Muscle of back (tissue), 11 donors: ENCODE data around the gene DLG1. TPM values are rescaled to one million over a fixed set of nuclear protein-coding genes. Genes with fewer than 3 reads are reported as not detected.

Experiments used
- DNase-seq, 3 donors: peaks; one replicate each; pipeline versions ENCODE4 v3.0.0 to v3.0.0-alpha.2; 2013
- polyA plus RNA-seq, 10 donors: library from polyadenylated mRNA; unstranded; fragments of 120-200 nt; gene quantifications; one replicate each; pipeline ENCODE4 v1.2.1, GENCODE V29; 2013; ENCODE audit not compliant: insufficient read length in 10 of 10

DLG1 gene
- polyA plus RNA-seq, 10 donors: 35.0 to 52.9 (median 44.6) TPM

- DNase-seq: no peak
Observed at GRCh38 chr3:197015790-197016736, 282.3 kb downstream of the DLG1 start.

DNA sequence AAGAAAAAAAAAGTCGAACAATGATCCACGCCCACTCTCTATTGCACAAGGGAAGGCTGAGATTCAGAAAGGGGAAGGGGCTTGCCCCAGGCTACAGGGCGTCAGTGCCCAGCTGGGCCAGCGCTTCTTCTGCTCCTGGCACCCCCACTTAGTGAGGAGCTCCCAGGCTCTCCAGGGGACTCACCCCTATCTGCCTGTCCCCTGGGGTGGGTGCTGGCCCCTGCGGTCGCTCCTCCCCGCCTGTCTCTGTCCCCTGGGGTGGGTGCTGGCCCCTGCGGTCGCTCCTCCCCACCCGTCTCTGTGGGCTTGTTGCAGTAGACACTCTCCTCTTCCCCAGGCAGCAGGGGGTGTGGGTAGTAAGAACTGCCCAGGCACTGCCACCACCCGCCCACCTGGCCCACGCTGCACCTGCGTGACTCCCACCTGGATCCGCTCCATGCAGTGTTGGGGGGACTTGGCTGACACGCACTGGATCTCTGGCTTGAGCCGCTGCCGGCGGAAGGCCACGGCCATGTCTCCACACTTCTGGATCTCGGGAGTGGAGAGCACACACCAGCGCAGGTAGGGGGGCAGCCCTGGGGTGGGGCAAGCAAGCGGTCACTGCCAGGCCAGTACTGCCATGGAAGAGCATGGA is 283.4 kb downstream of the DLG1 start:
- no peak for DNase-seq

DNA sequence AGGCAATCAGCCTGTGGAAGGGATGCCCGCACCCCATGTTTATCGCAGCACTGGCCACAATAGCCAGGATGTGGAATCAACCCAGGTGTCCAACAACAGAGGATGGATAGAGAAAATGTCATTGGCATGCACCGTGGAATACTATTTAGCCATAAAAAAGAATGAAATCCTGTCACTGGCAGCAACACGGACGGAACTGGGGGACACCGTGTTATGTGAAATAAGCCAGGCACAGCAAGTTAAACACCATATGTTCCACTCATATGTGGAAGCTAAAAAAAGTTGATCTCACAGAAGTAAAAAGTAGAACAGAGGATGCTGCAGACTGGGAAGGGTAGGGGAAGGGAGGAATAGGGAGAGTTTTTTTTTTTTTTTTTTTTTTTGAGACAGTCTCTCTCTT is 284.4 kb downstream of the DLG1 start:
- no peak for DNase-seq

DNA sequence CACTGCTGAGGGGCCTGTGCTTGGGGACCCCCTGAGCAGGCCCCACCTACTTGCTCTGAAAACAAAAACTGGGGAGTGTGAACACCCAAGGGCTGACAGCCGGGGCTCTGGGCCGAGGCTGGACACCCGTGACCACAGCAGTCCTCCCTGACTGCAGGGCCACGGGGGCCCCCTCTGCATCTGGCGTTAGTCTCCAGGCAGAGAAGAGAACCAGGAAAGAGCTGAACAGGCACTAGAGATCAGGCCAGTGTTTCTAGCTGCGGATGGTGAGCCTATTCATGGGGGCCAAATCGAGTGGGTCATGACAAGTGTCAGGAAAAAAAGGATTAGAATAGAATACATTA is 285.9 kb downstream of the DLG1 start:
- DNase-seq: no peak

DNA sequence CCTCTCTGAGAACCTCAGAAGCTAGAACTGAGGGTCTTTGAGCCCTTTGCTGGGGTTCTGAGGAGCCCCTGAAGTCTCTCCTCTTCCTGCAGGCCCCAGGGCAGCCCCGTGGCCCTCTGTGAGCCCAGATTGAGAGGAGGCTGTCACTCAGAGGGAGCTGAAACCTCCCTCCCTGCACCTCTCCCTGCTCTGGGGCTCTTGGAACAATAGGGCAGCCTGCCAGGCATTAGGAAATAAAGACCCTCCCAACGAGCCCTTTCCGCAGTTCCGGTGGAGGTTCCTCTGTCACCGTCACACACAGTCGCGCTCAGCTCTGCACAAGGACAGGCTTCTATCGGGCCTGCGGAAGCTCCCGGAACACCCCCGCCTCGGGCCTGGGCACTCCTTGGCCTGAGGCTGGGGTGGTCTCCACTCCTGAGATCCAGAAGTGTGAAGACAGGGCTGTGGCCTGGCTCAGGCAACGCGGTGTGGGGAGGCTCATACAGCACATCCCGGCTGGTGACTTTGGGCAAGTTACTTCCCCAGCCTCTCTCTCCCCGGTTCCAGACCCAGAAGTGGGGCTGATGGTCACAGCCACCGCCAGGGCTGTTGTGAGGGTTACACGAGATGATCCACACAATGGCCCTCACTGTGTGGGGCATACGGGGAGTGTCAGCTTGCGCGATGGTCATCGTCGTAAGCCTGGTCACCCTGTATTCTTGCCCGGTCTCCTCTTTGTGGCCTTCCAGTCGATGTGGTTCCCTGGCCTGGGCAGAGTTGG is 286.5 kb downstream of the DLG1 start:
- DNase-seq: no peak

GRCh38 chr3:197010556-197011351 is 287.7 kb downstream of the DLG1 start:
- DNase-seq: no peak

GRCh38 chr3:197009532-197010019 is 288.8 kb downstream of the DLG1 start:
- DNase-seq: no peak

- DNase-seq: no peak
Observed at GRCh38 chr3:197008436-197009209, 289.8 kb downstream of the DLG1 start.

GRCh38 chr3:197007953-197008352 is 290.5 kb downstream of the DLG1 start:
- no peak for DNase-seq

DNA sequence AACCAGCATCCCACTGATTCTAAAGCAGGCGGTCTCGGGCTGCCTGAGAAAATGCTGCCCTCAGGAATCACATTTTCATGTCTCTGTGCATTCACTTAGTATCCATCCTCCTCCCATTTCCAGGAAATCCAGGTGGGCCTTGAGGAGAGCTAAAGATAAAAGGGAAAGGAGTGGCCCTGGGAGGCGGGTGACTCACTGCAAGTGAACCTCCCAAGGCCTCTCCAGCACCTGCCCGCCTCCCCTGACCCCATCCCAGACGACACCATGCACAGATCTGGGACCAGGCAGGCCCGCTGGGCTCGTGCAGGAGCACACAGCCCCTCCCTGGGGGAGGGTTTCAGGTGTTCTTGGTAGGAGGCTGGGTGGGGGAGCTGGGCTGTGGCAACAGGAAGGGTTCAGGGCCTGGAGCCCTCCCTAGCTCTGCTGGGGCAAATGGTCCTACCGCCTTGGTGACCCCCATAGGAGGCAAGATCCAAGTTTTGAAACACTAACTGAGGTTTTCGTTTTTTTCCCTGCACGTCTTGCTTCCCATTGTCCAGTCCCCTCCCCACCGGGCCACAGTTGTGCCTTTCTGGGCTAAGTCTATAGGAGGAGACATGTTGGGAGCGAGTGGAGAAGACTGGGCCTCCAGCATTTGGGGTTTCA is 291.0 kb downstream of the DLG1 start:
- DNase-seq: no peak

GRCh38 chr3:197006860-197007259 is 291.6 kb downstream of the DLG1 start:
- no peak for DNase-seq

DNA sequence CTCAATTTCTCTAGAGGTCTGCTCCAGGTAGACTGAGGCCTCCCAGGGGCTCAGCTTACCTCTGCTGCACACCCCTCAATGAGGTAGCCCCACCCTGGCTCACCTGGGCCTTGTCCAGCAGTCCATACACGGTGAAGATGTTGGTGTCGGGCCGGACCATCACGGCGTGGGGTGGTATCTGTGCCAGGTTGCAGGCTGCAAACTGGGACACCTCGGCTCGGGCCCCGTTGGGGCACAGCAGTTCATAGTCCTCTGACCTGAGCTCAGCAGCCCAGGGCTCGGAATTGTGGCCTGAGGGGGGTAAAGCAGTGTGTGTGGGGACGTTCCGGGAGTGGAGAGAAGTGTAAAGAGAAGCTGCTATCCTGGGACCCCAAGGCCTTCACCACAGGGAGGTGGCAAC is 292.0 kb downstream of the DLG1 start:
- no peak for DNase-seq

GRCh38 chr3:197003461-197004385 is 294.7 kb downstream of the DLG1 start:
- DNase-seq: peak in 1 of 3 donors; percentile 68

DNA sequence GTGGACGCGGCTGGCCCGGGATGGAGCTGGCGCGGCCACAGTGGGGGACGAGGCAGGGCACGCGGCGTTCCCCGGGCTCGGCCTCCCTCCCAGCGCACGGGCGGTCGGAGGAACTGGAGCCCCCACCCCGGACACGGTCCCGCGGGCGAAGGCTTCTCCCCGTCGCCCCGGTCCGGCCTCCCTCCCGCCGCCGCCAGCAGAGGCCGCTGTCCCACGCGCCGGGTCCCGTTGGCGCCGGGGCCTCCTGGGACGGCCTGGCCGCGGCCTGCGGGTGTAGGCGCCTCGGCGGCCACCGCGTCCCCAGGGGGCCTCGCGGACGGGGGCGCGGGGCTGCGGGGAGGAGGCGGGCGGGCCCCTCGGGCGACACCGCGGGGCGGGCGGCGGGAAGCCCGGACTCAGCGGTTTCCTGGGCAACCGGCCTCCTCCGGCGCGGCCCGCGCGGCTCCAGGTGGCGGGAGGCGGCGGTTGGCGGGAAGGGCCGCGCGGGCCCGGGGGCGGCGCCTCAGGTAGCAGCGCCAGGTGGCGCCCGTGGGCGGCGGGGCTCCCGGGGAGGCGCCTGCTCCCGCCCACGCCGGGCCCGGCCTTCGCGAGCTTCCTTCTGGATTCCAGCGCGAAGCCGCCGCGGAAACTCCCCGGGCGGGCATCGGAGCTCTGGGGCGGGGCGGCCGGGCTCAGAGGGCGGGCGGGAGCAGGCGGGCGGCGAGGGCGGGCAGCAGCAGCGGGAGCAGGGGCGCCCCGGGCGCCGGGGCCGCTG is 295.5 kb downstream of the DLG1 start:
- peak; percentile 59 to 84 (median 68) for DNase-seq

- DNase-seq: peak in 2 of 3 donors; percentile 23 to 66
Observed at GRCh38 chr3:197001972-197002700, 296.3 kb downstream of the DLG1 start.

DNA sequence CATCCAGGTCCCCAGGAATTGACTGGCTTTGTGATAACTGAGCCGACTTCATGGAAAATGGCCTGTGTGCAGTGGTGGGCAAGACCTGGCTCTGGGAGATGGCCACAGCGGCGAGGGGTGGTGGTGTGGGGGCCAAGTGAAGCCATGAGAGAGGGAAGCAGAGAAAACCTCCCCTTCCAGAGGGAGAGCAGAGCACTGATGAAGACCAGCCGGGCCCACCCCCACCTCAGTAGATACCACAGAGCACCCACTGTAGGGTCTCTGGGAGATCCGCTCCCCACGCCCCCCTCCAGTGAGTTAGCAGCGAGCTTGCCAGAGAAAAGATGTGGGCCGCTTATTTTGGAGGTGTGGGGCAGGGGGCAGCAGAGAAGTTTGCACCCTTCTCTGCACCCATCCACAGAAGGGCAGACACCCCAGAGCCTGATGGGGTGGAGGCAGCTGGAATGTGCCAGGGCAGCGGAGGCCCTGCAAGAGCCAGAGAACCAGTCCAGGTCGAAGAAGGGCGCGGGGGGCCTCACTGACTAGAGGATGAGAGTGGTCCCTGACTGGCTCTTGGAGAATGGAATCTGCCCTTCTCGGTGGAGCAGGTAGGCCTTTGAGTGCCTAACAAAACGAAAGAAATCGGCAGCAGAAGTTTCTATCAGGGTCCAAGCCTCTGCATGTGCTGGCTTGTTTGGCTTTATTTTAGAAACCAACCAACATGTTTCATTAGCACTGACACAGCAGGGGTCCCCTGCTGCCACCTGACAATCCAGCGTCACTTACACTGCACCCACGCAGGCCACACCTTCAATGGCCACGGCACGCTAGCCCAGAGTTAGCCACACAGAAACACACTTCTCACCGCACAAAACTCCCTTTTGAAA is 297.1 kb downstream of the DLG1 start:
- DNase-seq: no peak
